ENCODE results near the gene ITGA2B.

Gene ITGA2B

GRCh38 chr17:44352828-44353671, 36.4 kb downstream of the ITGA2B start:
- no peak for TF ChIP-seq POLR2AphosphoS5 (IDR thresholded peaks at IDR 0.05; ENCODE audit: low read depth, low read length)
- no peak for TF ChIP-seq SIN3A (IDR thresholded peaks at IDR 0.05; ENCODE audit: borderline replicate concordance, insufficient read depth, low read length)
- TF ChIP-seq REST (IDR thresholded peaks at IDR 0.05; ENCODE audit: insufficient read depth in 1 of 2, low read depth in 2 of 2, low read length in 2 of 2): no peak
- TF ChIP-seq TAF1 (IDR thresholded peaks at IDR 0.05; ENCODE audit: borderline replicate concordance, insufficient read depth, low read length): no peak
- no peak for TF ChIP-seq FOXP2 (optimal IDR thresholded peaks at IDR 0.05; ENCODE audit: borderline replicate concordance, extremely low read depth, extremely low read length, insufficient read depth)

- TF ChIP-seq TAF1 (IDR thresholded peaks at IDR 0.05; ENCODE audit: borderline replicate concordance, insufficient read depth, low read length): no peak
- no peak for TF ChIP-seq REST (IDR thresholded peaks at IDR 0.05; ENCODE audit: insufficient read depth in 1 of 2, low read depth in 2 of 2, low read length in 2 of 2)
- no peak for TF ChIP-seq POLR2AphosphoS5 (IDR thresholded peaks at IDR 0.05; ENCODE audit: low read depth, low read length)
- no peak for TF ChIP-seq SIN3A (IDR thresholded peaks at IDR 0.05; ENCODE audit: borderline replicate concordance, insufficient read depth, low read length)
- TF ChIP-seq FOXP2 (optimal IDR thresholded peaks at IDR 0.05; ENCODE audit: borderline replicate concordance, extremely low read depth, extremely low read length, insufficient read depth): no peak
Measured at GRCh38 chr17:44351961-44352827, 37.3 kb downstream of the ITGA2B start.

- no peak for TF ChIP-seq FOXP2 (optimal IDR thresholded peaks at IDR 0.05; ENCODE audit: borderline replicate concordance, extremely low read depth, extremely low read length, insufficient read depth)
- no peak for TF ChIP-seq SIN3A (IDR thresholded peaks at IDR 0.05; ENCODE audit: borderline replicate concordance, insufficient read depth, low read length)
- TF ChIP-seq TAF1 (IDR thresholded peaks at IDR 0.05; ENCODE audit: borderline replicate concordance, insufficient read depth, low read length): no peak
- no peak for TF ChIP-seq POLR2AphosphoS5 (IDR thresholded peaks at IDR 0.05; ENCODE audit: low read depth, low read length)
- TF ChIP-seq REST (IDR thresholded peaks at IDR 0.05; ENCODE audit: insufficient read depth in 1 of 2, low read depth in 2 of 2, low read length in 2 of 2): no peak
Measured at GRCh38 chr17:44351464-44351863, 38.0 kb downstream of the ITGA2B start.

- TF ChIP-seq TAF1 (IDR thresholded peaks at IDR 0.05; ENCODE audit: borderline replicate concordance, insufficient read depth, low read length) (no peak), SIN3A (IDR thresholded peaks at IDR 0.05; ENCODE audit: borderline replicate concordance, insufficient read depth, low read length) (no peak), REST (IDR thresholded peaks at IDR 0.05; ENCODE audit: insufficient read depth in 1 of 2, low read depth in 2 of 2, low read length in 2 of 2) (no peak), FOXP2 (optimal IDR thresholded peaks at IDR 0.05; ENCODE audit: borderline replicate concordance, extremely low read depth, extremely low read length, insufficient read depth) (peak; percentile 47)
Measured at GRCh38 chr17:44350733-44351226, 38.7 kb downstream of the ITGA2B start.

Data from PFSK-1 (cell line).